HUDEP-2 (cell line): ENCODE results near the gene CCDC38.

ENCODE experiments used
- DNase-seq, 76 experiments: peaks; one replicate each; lab custom pipeline; 2025; ENCODE audit not compliant: unreplicated experiment in 76 of 76; lab: John Stamatoyannopoulos, UW

CCDC38 gene

DNA sequence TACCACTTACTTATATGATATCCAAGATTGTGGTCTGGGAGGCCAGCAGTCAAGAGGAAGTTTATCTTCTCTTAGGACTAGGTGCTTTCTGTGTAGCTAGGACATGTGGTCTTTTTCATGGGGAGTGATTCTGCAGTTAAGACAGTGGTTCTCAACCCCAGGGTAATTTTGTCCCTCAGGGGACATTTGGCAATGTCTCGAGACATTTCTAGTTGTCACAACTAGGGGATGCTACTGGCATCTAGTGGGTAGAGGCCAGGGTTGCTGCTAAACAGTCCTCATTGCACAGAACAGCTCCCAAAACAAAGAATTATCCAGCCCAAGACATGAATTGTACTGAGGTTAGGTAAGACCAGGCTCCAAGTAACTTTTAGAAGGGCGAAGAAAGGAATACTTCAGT is 20.7 kb upstream of the CCDC38 start:
- DNase-seq: peak in 2 of 76 experiments; percentile 3 to 6

GRCh38 chr12:95962222-95962621 is 19.8 kb upstream of the CCDC38 start:
- DNase-seq: no peak

- DNase-seq: no peak
Observed at GRCh38 chr12:95960241-95960640, 17.8 kb upstream of the CCDC38 start.

- no peak for DNase-seq
Observed at GRCh38 chr12:95959107-95959506, 16.7 kb upstream of the CCDC38 start.

GRCh38 chr12:95956557-95957145 is 14.2 kb upstream of the CCDC38 start:
- no peak for DNase-seq

DNA sequence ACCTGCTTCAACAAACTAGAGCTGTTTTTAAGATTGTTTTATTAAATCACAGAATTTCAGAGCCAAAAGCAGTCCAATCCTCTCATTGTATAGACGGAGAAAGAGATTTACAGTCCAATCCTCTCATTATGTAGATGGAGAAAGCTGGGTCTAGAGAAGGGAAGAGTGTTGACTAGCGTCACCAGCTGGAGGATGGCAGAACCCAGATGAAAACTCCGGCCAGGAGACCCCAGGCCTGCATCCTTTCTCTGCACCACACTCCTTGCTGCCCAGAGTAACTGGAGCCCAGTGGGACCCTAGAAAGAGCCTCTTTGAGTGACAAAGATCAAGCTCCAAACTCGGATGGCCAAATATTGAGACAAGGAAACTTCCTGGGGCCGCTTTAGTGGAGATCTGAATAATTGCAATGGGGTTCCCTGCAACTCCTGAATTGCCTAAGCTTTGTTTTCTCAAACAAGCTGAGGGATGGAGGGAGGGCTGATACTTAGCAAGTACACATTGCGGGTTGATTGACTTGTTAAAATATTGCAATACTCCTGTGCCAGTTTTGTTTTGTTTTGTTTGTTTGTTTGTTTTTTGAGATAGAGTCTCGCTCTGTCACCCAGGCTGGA is 13.2 kb upstream of the CCDC38 start:
- no peak for DNase-seq

GRCh38 chr12:95953000-95953399 is 10.6 kb upstream of the CCDC38 start:
- no peak for DNase-seq

DNA sequence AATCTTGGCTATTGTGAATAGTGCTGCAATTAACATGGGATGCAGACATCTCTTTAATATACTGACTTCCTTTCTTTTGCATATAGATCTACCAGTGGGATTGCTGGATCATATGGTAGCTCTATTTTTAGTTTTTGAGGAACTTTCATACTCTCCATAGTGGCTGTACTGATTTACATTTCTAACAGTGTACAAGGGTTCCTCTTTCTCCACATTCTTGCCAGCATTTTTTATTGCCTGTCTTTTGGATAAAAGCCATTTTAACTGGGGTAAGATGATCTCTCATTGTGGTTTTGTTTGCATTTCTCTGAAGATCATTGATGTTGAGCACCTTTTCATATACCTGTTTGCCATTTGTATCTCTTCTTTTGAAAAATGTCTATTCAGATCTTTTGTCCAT is 9.1 kb upstream of the CCDC38 start:
- no peak for DNase-seq

DNA sequence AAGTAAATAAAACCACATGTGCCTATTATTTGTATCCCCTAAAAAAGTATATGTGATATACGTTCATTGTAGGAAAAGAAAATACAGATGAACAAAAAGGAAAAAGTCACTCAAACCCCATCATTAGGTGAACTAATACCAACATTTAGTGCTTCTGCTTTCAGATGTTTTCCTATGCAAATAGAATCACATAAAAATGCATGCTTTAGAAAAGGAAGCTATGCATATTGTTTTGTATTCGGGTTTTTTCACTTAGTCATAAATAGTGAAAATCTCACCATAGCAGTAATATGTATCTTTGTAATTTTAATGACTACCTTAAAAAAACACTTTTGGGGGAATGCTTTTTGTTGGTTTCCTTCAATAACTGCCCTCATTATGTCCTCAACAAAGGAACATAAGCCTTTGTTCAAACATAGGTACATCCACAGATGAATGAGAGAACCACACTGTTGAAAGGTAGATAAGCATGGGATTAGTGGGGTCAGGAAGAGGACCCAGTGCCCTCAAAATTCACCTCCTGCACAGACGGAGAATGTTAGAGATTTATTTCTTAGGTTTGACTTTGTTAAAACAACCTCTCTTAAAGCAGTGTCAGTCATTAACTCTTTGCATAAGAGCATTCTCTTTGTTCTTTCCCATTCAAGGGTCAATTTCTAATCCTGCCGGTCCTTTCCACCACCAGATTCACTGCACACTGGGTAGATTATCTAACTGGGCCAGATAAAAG is 7.2 kb upstream of the CCDC38 start:
- DNase-seq: no peak

GRCh38 chr12:95944108-95944704 is 1.8 kb upstream of the CCDC38 start:
- DNase-seq: no peak

DNA sequence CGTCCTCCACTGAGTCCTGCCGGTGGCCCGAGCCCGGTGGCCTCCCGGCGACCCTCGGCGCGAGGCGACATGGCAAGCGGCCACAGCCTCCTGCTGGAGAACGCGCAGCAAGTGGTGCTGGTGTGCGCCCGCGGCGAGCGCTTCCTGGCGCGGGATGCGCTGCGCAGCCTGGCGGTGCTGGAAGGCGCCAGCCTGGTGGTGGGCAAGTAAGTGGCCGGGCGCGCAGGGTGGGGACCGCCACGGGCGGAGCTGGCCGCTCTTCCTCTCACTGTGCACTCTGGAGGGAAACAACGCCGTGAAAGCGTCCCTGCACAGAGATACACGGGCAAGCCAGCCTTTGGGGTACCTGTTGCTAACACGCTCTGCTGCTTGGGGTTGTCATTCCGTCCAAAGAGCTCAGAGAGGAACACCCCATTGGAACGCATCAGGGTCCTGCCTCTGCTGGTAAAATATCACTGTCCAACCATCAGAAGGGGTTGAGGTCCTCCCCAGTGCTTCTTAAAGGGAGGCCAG is 972 bp upstream of the CCDC38 start, which contains the start of gene AMDHD1:
TSS of gene AMDHD1 (plus strand) at position 2 of the 513 bp plus-strand sequence. CDS start at position 70, 68 bp downstream.
- DNase-seq: peak in 26 of 76 experiments; percentile 1 to 32 (median 18)

DNA sequence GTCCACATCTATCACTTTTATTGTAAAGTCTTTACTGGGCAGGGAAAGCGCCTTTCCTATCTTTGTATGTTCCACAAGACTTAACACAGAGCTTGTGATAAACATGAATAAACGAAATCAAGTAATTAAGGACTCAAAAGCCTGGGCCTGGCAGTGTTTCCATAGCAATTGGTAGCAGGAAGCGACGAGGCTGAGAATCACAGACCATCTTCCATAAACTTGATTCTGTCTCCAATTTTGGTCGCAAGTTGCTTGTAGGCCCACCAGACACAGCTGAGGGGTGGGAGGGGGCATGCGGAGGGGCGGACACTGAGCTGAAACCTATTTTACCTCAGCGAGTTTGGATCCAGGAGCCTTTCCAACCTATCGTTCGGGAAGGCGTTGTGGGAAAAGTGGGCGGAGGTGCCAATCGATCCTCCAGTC is 302 bp downstream of the CCDC38 start:
- DNase-seq: no peak

DNA sequence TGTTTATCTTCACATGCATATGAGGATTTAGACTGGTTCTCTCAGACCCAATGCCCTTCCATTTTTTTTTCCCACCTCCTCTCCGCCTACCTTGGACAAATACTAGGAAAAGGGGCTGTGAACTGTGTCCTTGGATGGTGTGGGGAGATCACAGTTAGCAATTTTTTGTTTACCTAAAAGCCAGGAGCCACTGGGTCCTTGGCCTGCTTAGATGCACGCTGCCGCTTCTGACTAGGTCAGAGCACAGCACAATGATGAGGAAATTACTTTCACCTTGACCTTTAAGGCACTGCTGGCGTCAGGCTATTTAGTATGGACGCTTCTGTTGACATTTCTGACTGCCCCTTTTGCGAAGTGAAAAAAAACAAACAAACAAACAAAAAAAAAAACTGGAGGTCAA is 1.9 kb downstream of the CCDC38 start:
- no peak for DNase-seq

DNA sequence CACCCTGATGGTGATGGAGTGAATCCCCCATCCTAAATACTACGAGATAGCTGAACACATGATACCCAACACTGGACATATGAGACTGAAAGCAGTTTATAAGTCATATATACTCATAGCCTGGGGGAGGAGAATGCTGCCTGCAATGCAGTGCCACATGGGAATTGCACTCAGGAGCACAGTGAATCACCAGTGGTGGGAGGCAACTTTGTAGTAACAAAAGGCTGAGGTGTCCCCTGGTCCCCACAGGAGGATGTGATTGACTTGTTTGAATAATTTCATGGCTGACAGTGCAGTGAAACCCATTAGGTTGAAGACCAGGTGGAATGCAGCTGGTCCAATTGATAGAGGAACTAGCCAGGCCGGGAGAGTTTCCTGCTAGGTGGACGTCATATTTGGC is 20.2 kb downstream of the CCDC38 start:
- no peak for DNase-seq

DNA sequence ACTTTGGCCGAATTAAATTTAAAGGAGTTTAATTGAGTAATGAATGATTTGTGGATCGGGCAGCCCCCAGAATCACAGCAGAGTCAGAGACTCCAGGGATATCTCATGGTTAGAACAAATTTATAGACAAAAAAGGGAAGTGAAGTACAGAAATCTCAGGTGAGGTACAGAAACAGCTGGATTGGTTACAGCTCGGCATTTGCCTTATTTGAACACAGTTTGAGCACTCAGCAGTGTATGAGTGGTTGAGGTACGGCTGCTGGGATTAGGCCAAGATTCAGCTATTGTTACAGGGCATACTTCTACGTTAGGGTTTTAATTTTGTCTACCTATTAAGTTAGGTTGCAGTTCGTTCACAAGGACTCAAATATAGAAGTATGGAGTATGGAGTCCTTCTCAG is 23.3 kb downstream of the CCDC38 start:
- DNase-seq: no peak

GRCh38 chr12:95918194-95918993 is 24.0 kb downstream of the CCDC38 start:
- peak in 26 of 76 experiments; percentile 1 to 53 (median 16) for DNase-seq

DNA sequence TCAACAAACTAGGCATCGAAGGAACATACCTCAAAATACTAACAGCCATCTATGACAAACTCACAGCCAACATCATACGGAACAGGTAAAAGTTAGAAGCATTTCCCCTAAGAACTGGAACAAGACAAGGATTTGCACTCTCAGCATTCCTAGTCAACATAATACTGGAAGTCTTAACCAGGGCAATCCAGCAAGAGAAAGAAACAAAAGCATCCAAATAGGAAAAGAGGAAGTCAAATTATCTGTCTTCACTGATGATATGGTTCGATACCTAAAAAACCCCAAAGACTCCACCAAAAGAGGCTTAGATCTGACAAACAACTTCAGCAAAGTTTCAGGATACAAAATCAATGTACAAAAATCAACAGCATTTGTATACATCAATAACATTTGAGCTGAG is 32.5 kb downstream of the CCDC38 start:
- no peak for DNase-seq

GRCh38 chr12:95908573-95908972 is 33.8 kb downstream of the CCDC38 start:
- no peak for DNase-seq

GRCh38 chr12:95898081-95898480 is 44.3 kb downstream of the CCDC38 start:
- no peak for DNase-seq

GRCh38 chr12:95896846-95897245 is 45.6 kb downstream of the CCDC38 start:
- no peak for DNase-seq

DNA sequence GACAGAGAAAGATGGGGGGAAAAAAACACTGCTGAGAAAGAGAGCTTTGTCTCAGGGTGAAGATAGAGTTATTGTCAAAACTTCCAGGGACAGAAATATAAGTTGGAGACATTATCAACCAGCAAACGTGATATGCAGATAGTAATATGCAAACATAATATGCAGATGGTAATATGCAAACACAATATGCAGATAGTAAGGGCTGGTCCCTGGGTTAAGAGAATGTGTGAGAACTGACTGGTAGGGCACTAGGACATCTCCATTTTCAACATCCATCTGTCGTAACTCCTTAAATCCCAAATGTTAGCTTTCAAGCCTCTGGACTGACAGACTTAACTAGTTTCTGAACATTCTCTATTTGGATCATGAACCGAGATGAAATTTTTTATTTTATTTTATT is 51.5 kb downstream of the CCDC38 start:
- DNase-seq: no peak
